ENCODE data around the gene GIMAP8.

GRCh38 chr7:150401861-150402631, 48.4 kb upstream of the GIMAP8 start:
- TF ChIP-seq CTCF (conservative IDR thresholded peaks at IDR 0.05; ENCODE audit: low read depth in 2 of 2) (no peak), EZH2phosphoT487 (IDR thresholded peaks at IDR 0.05; ENCODE audit: unreplicated experiment) (no peak), EZH2 (IDR thresholded peaks at IDR 0.05; ENCODE audit: low read depth, unreplicated experiment) (no peak)

All from GM23338 (cell line).